Effector CD4-positive, alpha-beta T cell (primary cell): Measurements from ENCODE around the gene MTF2.
A peak's percentile ranks its signal among the peaks of the same experiment; 100 is the strongest.
"Not testable (repeated sequence)": the region's sequence is repeated elsewhere in the genome, so short reads cannot be mapped to it uniquely, and the experiment has no call there.

Experiments used
- DNase-seq: peaks from one replicate; pipeline ENCODE4 v3.0.0-alpha.2; 2020
- total RNA-seq: gene quantifications from one replicate; lab custom pipeline; 2026; lab: John Stamatoyannopoulos, UW

The MTF2 gene
- total RNA-seq: 91.9 reads per million, percentile 81 among the genes with 10 or more reads in this experiment

- DNase-seq: peak; percentile 86
Observed at GRCh38 chr1:93078986-93079654, at the start of gene MTF2. MTF2 (plus strand) TSS chr1:93079283; CDS start chr1:93079527, 244 bp downstream.

- no peak for DNase-seq
Observed at GRCh38 chr1:93029317-93029716, 49.8 kb upstream of the MTF2 start.

DNA sequence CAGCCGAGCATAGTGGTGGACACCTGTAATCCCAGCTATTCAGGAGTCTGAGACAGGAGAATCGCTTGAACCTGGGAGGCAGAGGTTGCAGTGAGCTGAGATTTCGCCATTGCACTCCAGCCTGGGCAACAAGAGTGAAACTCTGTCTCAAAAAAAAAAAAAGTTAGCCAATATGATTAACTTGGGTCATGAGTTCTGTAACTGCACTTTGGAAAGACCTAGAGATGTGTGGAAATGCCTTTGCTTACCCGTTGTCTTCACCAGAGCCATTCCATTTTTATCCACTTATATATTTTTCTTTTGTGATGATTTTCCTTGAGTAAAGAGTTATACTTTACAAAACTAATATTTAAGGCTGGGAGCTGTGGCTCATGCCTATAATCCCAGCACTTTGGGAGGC lies 48.9 kb upstream of the MTF2 start:
- not testable (repeated sequence) for DNase-seq

DNA sequence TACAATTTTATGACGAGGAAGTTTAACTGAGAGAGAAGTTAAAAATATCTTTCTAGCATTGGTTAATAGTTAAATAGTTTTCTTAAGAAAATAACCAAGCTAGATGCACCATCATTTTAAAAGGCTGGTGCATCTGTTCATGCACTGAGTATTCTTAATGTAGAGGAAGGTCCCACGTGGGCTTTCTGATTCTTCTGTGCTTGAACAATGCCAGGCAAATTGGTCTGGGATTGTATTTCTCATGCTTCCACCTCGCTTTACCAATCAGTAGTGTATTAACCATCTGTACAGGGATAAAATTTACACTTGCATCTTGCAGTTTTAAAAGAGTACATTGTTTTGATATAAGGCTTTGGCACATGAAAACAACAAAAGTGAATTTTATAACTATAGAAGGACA lies 47.4 kb upstream of the MTF2 start:
- DNase-seq: no peak

GRCh38 chr1:93033029-93033428 lies 46.1 kb upstream of the MTF2 start:
- DNase-seq: no peak

- DNase-seq: no peak
Observed at GRCh38 chr1:93033785-93034184, 45.3 kb upstream of the MTF2 start.

DNA sequence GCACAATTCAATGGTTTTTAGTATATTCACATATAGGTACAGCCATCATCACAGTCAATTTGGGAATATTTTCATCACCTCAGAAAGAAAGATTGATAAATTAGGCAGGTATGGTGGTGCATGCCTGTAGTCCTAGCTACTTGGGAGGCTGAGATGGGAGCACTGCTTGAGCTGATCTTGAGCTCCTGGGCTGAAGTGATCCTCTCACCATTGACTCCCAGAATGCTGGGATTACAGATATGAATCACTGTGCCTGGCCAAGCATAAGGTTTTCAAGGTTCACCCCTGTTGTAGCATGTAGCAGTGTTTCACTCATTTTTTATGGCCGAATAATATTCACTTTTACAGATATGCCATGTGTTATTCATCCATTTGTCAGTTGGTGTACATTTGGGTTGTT lies 44.7 kb upstream of the MTF2 start:
- no peak for DNase-seq

- no peak for DNase-seq
Observed at GRCh38 chr1:93036672-93037071, 42.4 kb upstream of the MTF2 start.

DNA sequence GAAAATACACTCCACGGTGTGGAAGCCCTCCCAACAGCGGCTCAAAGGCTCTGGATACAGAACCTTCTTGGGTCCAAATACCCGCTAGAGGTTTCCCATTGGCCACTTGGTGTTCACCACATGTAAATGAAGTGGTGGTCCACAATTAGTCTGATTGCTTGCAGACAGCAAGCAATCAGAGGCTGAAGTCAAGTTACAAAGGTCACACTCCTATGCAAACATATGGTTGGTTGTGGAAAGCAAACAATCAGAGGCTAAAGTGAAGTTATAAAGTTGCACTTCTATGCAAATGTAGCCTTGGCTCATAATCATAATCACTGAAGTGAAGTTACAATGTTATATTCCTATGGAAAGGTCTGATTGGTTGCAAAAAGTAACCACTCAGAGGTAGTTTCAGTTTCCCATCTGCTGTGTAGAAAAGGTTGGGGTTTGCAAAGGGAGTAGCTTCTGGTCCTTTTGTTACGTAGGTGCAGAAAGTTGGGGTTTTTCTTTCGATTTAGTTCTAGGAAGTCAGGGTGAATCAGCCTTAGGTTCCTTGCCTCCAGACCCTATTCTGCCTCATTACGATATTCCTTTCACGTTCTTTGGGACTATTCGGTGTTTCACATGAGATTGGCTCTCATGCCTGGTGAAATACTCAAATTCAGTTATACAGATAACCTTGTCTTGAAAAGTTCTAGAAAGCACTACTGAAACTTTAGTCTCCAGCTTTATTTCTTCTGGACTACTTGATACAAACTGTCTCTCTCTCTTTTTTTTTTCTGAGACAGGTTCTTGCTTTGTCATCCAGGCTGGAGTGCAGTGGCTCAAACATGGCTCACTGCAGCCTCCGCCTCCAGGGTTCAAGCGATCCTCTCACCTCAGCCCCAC lies 36.7 kb upstream of the MTF2 start:
- DNase-seq: peak; percentile 18

DNA sequence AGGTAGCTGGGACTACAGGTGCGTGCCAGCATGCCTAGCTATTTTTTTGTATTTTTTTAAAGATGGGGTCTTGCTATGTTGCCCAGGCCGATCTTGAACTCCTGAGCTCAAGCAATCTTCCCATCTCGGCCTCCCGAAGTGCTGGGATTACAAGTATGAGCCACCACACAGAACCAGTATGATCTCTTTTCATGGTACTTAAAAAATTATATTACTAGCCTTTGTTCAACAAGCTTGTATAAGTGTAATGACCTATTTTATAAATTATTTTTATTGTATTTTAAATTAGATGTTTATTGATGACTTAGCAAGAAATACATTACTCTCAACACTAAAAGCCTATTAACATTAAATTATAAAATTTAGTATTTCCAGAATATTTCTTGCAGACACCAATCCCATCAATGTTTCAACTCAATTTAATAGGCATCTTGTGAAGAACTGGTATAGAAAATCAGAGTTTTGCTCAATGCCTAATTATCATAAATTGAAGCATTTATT lies 36.0 kb upstream of the MTF2 start:
- DNase-seq: no peak

GRCh38 chr1:93047618-93048017 lies 31.5 kb upstream of the MTF2 start:
- no peak for DNase-seq

- DNase-seq: no peak
Observed at GRCh38 chr1:93051961-93052360, 27.1 kb upstream of the MTF2 start.

- DNase-seq: no peak
Observed at GRCh38 chr1:93056214-93056613, 22.9 kb upstream of the MTF2 start.

DNA sequence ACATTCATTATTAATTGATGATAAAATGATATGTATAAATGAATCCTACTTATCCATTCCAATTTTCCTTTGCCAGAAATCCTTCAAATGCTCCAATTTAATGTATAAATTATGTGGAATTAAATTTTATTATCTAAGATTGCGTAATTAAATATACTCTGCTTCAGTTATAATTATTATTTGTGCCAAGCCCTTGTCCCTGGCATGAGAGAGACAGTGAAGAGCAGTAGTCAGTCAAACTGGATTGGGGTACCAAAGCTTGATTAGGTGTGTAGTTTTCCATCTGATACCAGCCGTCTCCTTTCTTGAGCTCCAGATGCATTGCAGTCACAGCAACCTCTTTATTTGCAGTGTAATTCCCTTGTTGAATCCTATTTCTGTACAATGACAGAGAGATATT lies 22.4 kb upstream of the MTF2 start:
- no peak for DNase-seq

DNA sequence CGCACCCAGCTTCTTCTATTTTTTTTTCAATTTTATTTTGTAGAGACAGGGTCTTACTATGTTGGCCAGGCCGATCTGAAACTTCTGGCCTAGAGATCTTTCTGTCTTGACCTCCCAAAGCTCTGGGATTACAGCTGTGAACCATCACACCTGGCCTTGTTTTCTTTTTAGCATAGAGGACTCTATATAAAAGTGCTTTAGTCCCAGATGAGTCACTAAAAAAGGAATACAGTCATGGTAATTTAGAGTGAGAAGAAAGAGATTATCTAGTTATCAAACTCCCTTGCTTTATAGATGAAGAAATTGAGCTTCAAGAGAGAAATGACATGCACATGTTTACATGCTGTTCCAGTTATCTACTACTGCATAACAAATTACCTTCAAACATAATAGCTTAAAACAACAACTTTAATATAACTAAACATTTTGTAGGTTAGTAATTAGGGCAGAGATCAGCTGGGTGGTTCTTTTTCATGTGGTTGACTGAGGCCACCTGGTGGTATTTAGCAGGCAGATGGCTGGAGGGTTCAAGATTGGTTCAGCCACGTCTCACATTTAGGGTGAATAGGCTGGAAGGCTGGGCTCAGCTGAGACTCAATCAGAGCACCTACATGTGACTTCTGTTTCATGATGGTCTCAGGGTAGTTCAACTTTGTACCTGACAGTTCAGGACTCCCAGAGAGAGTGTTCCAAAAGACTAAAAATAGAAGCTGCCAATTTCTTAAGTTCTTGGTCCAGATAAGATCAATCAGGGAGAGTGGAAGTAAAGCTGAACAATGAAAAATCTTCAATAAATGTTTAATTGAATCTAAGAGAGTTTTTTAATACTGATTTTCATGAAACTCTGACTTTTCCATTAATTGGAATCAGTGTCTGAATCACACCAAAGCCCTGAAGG lies 16.9 kb upstream of the MTF2 start:
- DNase-seq: no peak

GRCh38 chr1:93076268-93076667 lies 2.8 kb upstream of the MTF2 start:
- DNase-seq: no peak

- no peak for DNase-seq
Observed at GRCh38 chr1:93078203-93078602, 880 bp upstream of the MTF2 start.

- DNase-seq: no peak
Observed at GRCh38 chr1:93078638-93078985, 471 bp upstream of the MTF2 start.

GRCh38 chr1:93079685-93080141 lies 630 bp downstream of the MTF2 start:
- DNase-seq: no peak

- no peak for DNase-seq
Observed at GRCh38 chr1:93080179-93080823, 1.2 kb downstream of the MTF2 start.

DNA sequence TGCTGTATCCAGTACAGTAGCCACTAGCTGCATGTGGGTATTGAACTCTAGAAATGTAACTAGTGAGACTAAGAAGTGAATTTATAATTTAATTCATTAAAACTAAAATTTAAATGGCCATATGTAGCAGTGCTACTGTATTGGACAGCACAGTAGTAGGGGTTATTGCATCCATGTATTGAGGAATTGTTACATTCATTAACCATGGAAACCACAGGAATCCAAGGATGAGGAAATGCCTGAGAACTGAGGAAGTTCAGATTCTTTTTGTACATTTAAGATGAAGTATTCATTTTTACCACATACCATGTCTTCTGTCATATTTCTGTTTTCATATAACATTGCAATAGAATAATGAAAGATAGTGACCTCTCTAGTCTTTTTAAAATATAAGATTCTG lies 2.6 kb downstream of the MTF2 start:
- DNase-seq: no peak

- DNase-seq: no peak
Observed at GRCh38 chr1:93082313-93082712, 3.2 kb downstream of the MTF2 start.
